Glomerular visceral epithelial cell (primary cell): ENCODE data around the gene BHLHA15.

Experiments used
- DNase-seq: peaks from one replicate; pipeline ENCODE4 v3.0.0-alpha.2; 2016; ENCODE audit errors: extremely low spot score

BHLHA15 gene

DNA sequence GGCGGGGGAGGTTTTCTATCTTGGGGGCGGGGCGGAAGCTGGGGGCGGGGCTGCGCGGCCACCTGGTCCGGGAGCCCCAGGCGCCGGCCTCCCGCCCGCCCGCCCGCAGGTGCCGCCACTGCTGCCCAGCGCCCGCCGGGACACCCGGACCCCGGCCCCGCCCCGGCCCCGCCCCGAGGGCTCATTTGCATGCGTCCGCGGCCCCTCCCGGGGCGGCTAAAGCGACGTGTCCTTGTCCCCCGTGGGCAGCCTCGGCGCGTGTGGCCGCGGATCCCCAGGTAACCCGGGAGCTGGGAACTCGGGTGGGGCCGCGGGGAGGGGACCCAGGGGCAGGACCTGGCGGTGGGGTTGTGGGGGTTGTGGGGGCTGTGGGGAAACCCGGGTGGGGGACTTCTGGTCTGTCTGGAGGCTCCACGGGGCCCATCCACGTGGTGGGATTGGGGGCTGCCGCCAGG lies at the start of gene BHLHA15:
Gene BHLHA15 (plus strand): TSS at position 219 of the 455 bp plus-strand sequence. CDS start 871 bp downstream, outside the sequence.
- DNase-seq, result peak; percentile 45

DNA sequence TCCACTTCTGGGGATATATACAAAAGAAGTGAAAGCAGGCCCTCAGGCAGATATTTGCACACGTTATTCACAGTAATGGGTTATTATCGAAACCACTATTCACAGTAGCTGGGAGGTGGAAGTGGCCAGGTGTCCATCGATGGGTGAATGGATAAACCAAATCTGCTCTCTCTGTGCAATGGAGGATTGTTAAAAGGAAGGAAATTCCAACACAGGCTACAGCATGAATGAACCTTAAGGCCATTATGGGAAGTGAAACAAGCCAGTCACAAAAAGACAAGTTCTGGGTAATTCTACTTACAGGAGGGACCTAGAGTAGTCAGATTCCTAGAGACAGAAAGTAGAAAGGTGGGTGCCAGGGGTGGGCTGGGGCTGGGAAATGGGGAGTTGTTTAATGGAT lies 48.5 kb upstream of the BHLHA15 start:
- no peak for DNase-seq

DNA sequence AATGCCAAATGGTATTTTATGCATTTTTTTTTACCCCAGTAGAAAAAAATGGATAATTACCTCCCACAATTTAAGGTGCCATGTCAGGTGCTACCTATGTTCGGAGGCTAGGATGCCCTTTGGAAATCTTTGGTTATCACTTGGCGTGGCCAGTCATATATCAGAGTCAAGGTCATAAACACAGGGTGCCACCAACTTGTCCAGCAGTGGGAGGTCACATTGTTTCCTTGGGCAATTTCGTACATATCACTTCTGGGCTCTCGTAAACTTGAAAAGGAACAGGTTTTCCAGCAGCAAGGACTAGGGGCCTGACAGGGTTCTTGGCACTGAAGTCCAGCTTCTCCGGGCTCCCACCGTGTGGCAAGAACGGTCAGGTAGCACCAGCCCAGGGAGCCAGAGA lies 48.0 kb upstream of the BHLHA15 start:
- no peak for DNase-seq

DNA sequence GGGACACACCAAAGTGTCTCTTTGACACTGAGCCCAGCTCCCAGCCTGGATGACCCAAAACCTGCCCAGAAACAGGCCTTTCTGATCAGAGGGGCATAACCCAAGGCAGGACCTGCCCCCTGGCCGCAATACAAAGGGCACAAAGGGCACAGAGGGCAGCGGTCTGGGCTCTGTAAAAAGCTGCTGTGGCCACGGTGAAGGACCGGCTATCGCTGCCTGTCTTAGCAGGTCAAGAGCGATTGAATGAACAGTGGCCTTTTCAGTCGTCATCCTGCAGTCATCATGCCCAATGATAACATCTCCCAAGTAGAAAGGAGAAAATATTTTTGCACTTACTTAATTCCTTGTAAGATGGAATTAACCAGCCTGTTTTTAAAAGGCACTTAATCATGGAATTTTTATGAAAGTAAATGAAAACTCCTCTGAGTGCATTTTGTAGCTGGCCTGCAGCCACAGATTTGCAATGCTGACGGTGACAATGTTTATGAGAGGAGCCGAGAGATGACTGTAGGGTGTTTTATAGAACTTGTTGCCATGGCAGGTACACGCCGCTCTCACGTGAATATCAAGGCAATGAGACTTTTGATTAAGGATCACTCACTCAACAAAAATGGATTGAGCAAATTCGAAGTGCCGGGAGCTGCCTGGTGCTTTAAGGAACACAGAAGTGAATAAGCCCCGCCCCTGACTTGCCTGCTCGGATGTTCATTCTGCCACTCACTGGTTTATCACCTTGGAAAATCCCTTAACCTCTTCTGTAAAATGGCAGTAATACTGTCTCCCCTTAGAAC lies 47.3 kb upstream of the BHLHA15 start:
- no peak for DNase-seq

DNA sequence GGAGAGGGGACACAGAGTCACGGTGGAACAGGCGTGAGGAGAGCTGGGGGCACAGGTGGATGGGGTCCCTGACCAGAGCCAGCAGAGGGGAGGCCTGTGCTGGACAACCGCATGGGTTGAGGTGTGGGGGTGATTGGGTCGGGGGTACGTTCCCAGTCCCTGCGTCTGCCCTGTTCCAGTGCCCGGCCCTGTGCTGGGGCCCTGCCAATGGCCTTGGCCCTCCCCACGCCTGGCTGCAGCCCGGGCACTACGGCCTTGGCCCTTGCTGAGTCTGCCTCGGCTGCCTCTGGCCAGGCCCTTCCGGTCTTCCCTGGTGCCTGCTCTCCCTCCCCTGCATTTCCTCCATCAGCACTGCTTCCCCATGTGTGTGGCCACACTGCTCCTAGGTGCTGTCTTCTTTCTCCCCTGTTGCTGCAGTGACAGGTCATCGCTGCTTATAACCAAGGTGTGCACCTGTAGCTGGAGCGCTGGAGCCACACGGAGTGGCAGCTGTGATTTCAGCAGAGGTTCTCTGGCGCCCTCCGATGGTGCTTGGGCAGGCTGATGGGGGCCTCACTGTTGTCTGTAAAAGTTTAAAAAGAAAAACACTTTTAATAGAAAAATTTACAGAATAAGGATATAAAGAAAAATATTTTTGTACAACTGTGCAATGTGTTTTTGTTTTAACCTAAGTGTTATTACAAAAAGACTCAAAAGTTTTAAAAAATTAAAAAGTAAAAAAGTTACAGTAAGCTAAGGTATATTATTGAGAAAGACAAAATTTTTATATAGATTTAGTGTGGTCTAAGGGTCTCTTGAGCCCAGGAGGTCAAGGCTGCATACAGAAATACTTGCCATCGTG lies 45.2 kb upstream of the BHLHA15 start:
- DNase-seq, result peak; percentile 18

DNA sequence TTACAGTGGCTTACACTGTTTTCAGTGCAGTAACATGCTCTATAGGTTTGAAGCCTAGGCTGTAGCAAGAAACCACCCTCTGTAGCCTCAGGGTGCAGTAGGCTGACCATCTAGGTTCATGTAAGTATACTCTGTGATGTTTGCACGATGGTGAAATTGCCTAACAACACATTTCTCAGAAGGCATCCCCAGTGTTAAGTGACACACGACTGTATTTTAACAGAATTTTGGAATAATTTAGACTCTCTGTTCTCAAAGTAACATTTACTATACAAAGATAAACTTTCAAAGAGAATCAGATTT lies 44.6 kb upstream of the BHLHA15 start:
- DNase-seq, result no peak

DNA sequence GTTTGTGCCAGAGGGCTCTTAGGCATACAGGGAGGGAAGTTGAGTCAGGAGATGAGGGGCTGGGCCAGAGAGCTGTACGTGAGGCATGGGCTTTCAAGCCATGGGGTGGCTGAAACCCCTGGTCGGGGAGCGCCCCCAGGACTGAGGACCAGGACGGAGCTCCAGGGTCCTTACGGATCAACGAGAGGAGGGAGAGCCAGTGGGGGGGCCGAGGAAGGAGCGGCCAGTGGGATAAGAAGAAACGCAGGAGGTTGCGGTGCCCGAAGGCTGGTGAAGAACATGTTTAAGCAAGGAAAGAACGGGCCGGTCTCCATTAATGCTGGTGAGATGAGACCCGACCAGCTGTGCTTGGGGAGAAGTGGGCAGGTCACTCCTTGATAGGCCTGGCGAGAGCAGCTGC lies 43.6 kb upstream of the BHLHA15 start:
- no peak for DNase-seq

DNA sequence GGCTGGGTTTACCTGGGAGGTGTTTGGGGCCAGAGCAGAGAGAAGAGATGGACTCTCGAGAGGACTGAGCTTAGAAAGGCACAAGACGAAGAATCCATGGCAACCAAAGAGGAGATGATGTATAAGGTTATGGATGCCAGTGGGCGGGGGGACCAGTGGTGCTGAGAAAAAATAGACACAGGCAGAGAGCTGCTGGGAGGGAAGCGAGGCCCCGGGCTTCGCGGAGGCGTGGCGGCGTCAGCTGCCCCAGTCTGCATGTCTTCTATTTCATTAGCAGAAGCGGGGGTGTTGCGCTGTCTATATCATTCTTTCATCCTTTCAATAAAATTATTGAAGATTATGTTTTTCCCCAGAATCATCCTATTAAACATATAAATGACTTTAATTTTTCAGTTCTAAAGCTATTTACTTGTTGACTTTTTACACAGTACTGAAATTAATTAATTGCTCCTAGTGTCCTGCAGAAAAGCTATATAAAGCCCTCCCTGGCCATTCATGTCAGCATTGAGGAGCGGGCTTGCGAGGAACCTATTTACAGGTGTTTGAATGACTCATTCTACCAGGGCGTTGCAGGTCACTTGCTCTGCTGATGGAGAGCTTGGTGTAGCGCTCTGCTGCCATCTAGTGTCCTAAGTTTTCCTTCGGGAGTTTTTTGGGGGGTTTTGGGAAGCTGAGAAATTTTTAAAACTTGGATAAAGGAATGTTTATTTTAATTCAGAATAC lies 42.9 kb upstream of the BHLHA15 start:
- DNase-seq, result peak; percentile 65

DNA sequence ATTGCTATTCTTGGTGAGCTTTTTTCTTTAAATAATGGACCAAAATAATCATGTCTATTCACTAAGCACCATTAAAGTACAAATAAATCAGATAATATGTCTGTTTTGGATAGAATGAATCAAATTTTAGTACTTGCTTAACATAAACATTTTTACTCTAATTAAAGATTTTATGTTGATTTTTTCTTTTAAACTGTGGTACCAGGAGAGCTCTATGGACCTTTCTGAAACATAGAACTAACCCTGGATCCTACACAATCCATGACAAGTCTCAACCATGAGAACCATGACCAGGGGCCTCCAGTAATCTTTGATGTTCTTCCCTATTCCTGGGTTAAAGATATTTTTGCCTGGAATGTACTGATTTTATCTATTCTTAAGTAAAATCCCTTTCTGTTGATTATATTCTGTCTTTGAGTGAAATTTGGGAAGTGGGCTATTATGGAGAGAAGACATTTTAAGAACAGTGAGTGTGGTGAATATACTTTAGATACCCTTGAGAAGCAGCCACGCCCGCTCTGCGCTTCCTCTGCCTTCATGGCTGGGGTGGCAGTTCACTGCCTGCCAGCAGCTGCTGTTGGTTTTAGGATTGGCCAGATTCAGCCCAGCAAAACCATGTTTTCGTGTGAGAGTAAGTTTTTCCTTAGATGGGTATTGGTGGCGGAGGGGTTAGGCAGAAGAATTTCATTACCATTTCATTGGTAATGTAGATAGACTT lies 42.2 kb upstream of the BHLHA15 start:
- no peak for DNase-seq

DNA sequence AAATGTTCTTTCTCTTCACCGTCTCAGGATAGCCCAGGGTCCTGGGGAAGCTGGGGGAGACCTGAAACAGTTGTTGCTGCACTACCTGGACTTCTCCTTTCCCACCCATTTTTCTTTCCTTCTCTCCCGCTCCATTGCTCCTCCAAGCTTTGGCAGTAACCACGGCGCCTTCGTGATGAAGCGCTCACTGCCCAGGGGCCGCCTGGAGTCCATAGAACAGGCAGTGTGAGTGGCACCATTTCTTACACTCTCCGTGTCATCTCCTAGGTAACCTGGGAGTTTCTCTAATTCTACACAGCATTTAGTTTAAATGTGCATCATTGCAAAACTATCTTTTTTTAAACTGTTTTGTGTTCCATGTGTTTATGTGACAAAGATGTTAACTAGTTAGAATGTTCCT lies 40.3 kb upstream of the BHLHA15 start:
- DNase-seq, result no peak

DNA sequence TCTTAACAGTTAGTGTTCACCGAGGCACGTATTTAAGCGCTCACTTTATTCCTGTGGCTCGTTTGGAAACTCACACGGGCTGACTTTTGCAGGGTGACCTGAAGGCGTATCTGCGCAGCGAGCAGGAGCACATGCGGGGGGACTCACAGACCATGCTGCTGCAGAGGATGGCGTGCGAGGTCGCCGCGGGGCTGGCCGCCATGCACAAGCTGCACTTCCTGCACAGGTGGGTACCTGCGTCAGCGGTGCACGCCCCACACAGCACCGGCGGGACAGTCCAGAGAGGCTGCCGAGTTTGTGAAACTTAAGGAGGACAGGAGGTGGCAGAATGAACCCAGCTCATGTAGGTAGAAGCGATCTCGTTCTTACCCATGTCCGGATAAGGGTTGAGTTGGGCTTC lies 39.8 kb upstream of the BHLHA15 start:
- no peak for DNase-seq

DNA sequence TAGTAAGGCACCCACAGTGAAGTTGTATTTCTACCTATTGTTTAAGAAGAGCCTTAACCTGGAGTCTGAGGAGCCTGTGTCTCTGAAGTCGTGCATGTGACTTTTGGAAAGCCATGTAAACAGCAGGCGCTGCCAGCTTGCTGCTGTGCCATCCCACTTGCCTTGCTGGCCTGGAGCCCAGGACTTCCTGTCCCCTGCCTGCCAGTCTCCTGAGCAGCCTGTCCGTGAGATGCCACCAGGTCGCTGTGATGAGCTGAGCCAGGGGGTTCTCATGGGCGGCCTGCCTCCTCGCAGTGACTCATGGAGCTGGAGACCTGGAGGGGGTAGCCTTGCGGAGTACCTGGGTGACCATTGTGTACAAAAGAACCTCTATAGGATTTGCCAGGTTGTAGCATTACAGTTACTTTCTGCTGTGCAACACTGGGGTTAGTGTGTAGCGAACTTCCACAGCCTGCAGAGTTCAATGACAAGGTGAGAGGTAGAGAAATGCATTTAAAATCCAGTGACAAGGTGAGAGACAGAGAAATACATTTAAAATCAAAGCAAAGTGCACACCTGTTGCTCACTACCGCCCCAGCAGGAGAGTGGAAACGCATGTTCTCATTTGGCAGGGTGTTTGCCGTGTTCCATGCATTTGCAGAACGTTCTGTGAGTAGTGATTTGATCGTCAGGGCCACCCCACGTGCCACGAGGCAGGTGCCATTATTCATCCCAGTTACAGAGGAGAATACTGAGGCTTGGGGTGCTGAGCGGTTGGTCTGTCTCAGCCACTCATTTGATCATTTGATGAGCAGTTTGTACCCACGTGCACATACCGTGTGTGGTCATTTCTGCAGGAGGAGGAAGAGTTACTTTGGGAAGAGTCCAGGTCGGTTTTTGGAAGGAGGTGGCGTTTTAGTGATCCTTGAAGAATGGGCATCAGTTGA lies 36.6 kb upstream of the BHLHA15 start:
- no peak for DNase-seq

DNA sequence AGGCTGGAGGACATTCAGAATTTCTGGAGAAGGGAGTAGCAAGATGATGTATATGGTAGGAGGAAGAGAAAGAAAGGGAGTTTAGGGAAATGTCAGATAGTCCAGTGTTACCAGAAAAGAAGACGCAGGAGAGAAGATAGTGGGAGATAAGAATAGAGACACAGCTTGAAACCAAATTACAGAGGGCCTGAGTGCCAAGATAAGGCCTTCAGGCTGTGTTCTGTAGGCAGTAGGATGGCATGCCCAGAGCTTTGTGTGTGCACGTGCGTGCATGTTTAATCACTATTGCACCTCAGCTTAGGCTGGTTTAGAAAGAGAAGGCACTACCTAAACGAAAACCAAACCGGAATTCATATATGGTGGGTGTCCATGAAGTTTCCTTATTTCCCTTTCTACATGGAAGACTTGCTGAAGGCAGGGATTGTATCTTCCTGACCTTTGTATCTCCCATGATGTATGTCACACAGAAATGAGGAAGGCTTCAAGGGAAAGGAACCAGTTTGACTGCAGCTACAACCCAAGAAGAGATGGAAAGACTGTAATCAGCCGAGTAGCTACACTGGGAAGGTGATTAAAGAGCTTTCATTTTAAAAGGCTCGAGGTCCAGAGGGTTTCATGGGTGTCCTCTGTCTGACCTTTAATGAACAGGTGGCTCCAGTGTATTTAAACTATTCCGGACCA lies 35.8 kb upstream of the BHLHA15 start:
- DNase-seq, result no peak

DNA sequence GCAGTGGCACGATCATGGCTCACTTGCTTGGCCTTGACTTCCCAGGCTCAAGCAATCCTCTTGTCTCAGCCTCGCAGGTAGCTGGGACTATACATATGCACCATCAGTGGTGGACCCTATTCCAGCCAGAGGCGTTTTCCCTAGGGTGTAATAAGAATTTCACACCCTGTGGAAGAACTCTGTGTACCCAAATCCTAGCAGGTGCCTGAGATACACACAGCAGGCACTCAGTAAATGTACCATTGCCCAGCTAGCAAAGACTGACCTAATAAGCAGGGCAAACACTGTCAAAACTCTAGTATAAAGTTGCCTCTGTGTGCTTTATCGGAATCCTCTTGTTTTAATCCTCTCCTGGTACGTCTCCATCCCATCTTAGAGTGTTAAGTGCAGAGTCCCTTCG lies 33.7 kb upstream of the BHLHA15 start:
- no peak for DNase-seq

DNA sequence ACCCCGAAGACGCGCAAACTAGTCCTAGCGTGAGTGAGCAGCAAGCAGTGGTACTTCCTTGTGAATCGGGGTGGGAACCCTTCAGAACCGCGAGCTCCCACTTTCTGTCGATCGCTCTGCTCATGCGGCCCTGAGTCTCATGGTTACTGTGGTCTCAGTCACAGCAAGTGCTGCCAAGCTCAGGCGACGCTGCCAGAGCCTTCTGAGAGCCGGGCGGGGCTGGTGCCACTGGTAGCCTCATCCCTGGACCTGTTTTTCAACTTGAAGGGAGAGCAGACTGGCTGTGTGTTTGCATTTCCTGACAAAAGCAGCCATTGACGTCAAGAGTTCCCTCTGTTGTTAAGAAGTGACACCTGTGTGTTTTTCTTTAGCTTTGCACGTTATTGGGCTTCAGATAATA lies 32.9 kb upstream of the BHLHA15 start:
- DNase-seq, result no peak

DNA sequence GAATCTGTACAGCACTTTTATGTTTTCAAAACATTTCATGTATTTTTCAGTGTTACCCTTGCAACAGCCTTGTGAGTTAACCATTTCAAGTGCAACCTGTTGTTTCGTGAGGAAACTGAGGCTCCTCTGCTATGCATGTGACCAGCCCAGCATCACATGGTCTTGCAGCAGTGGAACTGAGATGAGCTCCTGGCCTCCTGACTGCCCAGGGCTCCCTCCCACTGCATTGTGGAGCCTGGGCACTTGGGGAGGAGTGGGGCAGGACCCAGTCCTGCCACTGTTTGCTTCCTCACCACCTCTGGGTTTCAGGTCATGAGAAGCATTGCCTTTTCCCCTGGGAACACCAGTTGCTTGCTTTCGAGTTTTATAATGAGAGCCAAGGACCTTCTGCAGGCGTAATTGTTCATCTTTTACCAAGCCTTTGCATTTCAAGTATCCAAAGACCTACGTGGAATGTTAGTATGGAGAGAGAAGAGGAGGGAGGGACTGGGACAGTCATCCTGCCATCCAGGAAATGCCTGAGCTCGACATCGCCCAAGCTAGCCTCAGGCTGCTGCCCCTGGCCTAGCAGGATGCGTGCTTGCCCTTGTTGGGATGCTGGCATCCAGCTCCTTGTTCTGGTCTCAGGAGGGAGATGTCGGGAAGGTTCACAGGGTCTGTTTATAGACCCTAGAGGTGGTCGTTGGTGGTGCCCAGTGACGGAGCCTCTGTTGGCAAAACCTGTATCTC lies 32.3 kb upstream of the BHLHA15 start:
- no peak for DNase-seq

DNA sequence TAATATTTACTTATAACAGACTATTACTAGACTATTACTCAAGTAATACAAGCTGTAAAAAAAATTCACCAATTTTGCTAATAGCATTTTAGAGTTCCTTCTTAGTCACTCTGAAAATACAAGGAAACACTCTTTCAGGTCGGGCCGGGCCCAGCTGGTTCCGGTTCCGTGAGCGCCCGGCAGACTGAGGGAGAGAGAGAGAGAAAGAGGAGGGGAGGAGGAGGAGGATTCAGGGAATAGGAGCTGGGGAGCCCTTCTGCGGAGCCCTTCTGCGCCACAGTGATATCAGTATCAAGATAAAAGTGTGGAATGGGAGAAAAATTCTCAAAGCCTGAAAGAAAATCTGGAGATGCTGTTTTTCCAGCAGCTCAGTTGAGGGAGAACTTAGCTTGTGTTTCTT lies 30.5 kb upstream of the BHLHA15 start:
- DNase-seq, result no peak

DNA sequence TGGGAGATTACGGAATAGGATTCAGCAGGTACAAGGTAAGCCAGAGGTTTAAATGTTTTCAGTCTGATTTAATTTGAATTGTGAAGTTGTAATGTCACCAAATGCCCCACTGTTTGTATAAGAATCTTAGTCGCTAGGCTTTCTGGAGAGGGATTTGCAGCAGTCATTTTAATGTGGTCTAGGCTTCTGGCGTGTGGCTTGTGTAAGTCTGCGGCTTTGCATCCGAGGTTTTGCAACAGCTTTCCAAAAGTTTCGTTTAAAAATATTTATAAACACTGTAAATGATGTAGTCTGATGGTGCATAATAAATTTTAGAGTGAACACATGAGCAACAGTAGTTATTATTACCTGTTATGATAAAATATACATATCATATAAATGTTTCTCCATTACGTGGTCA lies 26.1 kb upstream of the BHLHA15 start:
- no peak for DNase-seq

DNA sequence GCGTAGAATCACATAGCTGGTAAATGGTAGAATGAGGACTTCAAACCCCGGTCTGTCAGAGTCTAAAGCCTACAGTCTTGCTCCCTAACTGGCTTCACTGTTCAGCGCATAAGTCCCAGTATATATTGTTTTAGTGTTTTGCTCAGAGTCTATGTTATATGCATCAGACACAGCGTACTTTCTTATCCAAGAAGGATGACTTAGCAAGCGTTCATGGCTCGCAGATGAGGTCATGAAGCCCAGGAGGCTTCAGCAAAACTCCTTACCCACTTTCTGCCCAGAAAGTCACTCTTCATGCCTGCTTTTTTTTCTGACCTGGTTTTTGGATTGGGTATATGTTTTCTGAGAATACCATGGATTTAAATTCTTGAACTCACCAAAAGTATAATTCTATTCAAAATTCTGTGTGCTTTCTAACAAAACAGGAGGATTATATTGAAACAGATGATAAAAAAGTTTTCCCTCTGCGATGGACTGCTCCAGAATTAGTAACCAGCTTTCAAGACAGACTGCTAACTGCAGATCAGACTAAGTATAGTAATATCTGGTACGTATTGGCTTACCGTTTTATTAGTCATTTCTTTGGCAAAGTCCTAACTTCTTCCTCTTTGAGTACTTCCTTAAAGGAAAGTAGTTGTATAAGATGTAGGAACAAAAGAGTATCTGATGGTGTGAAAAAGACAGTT lies 24.6 kb upstream of the BHLHA15 start:
- no peak for DNase-seq
